GM18499 (cell line): ENCODE measurements around the gene LZTFL1.

ENCODE experiments used
- ATAC-seq: cut with Tn5 transposase; IDR thresholded peaks from one replicate; pipeline ENCODE4 v1.9.1; 2021; ENCODE audit warnings: moderate number of reproducible peaks; ENCODE audit not compliant: insufficient read depth, unreplicated experiment

The LZTFL1 gene

GRCh38 chr3:45817831-45818522, 23.9 kb downstream of the LZTFL1 start:
- ATAC-seq, result no peak

- no peak for ATAC-seq
Measured at GRCh38 chr3:45816544-45816943, 25.4 kb downstream of the LZTFL1 start.

GRCh38 chr3:45814322-45814721, 27.6 kb downstream of the LZTFL1 start:
- ATAC-seq, result no peak

GRCh38 chr3:45807681-45808540, 34.0 kb downstream of the LZTFL1 start:
- ATAC-seq, result no peak

- ATAC-seq, result no peak
Measured at GRCh38 chr3:45807133-45807532, 34.8 kb downstream of the LZTFL1 start.

GRCh38 chr3:45806072-45806471, 35.8 kb downstream of the LZTFL1 start:
- no peak for ATAC-seq

GRCh38 chr3:45803252-45803935, 38.5 kb downstream of the LZTFL1 start:
- no peak for ATAC-seq

- ATAC-seq, result no peak
Measured at GRCh38 chr3:45802146-45802545, 39.8 kb downstream of the LZTFL1 start.

- no peak for ATAC-seq
Measured at GRCh38 chr3:45800611-45801010, 41.3 kb downstream of the LZTFL1 start.

- no peak for ATAC-seq
Measured at GRCh38 chr3:45799586-45799985, 42.3 kb downstream of the LZTFL1 start.

- no peak for ATAC-seq
Measured at GRCh38 chr3:45798034-45798433, 43.9 kb downstream of the LZTFL1 start.

GRCh38 chr3:45796902-45797637, 44.8 kb downstream of the LZTFL1 start:
- ATAC-seq, result no peak

GRCh38 chr3:45795882-45796765, 45.8 kb downstream of the LZTFL1 start, which contains the start of gene SLC6A20:
TSS of gene SLC6A20 (minus strand) at chr3:45796536. CDS start at chr3:45796419, 117 bp downstream.
- no peak for ATAC-seq

GRCh38 chr3:45795509-45795881, 46.4 kb downstream of the LZTFL1 start:
- ATAC-seq, result no peak

GRCh38 chr3:45794660-45795059, 47.3 kb downstream of the LZTFL1 start:
- no peak for ATAC-seq

GRCh38 chr3:45794177-45794560, 47.8 kb downstream of the LZTFL1 start:
- no peak for ATAC-seq

- no peak for ATAC-seq
Measured at GRCh38 chr3:45793482-45794176, 48.3 kb downstream of the LZTFL1 start.

GRCh38 chr3:45792516-45793172, 49.3 kb downstream of the LZTFL1 start:
- no peak for ATAC-seq
